Measurements from ENCODE around the gene GALR3. TPM values are rescaled to one million over a fixed set of nuclear protein-coding genes. Genes with fewer than 3 reads are reported as not detected.

The GALR3 gene
- total RNA-seq, 1 experiment from 2014 or later: not detected

DNA sequence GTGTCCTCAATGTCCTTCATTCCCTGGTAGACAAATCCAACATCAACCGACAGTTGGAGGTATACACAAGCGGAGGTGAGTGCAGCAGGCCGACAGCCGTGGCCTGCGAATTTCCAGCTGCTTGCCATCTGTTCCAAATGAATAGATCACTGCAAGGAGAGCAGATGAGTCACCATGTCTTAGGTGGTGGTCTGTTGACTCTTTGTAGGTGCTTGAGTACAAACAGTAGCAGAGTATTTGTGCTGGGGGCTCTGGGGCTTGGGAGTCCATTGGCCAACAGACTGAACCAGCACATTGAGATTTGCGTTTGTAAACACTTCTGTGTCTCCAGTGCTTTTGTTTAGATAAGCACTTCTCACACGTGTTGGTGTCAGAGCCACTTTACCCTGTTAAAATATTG is 47.1 kb downstream of the GALR3 start:
- DNase-seq (ENCODE audit: low spot score): no peak

Other genes starting within 250 kb of the GALR3 start
- gene LGALS2, start 243.3 kb upstream of the GALR3 start, total RNA-seq (2014; rRNA removed; shearing (Covaris generic)): not detected in 2 replicates
- gene GGA1, start 214.5 kb upstream of the GALR3 start, total RNA-seq (2014; rRNA removed; shearing (Covaris generic)): 8.2 and 31.3 TPM in 2 replicates
- 6.9 and 14.7 TPM in 2 replicates for gene SH3BP1, start 183.7 kb upstream of the GALR3 start, total RNA-seq (2014; rRNA removed; shearing (Covaris generic))
- 9.0 and 9.3 TPM in 2 replicates for gene PDXP, start 164.7 kb upstream of the GALR3 start, total RNA-seq (2014; rRNA removed; shearing (Covaris generic))
- gene LGALS1, start 147.7 kb upstream of the GALR3 start, total RNA-seq (2014; rRNA removed; shearing (Covaris generic)): 1,239 and 1,549 TPM in 2 replicates
- gene NOL12, start 137.0 kb upstream of the GALR3 start, total RNA-seq (2014; rRNA removed; shearing (Covaris generic)): 25.7 and 27.3 TPM in 2 replicates
- 18.3 and 21.9 TPM in 2 replicates for gene TRIOBP, start 126.3 kb upstream of the GALR3 start, total RNA-seq (2014; rRNA removed; shearing (Covaris generic))
- 11.5 and 14.3 TPM in 2 replicates for gene GCAT, start 15.4 kb upstream of the GALR3 start, total RNA-seq (2014; rRNA removed; shearing (Covaris generic))
- 18.3 and 19.5 TPM in 2 replicates for gene ANKRD54, start 21.0 kb downstream of the GALR3 start, total RNA-seq (2014; rRNA removed; shearing (Covaris generic))
- gene EIF3L, start 26.0 kb downstream of the GALR3 start, total RNA-seq (2014; rRNA removed; shearing (Covaris generic)): 478 and 514 TPM in 2 replicates
- gene MICALL1, start 82.9 kb downstream of the GALR3 start, total RNA-seq (2014; rRNA removed; shearing (Covaris generic)): 11.6 and 17.2 TPM in 2 replicates
- gene C22orf23, start 130.2 kb downstream of the GALR3 start, total RNA-seq (2014; rRNA removed; shearing (Covaris generic)): 0.41 and 1.1 TPM in 2 replicates
- 145 and 155 TPM in 2 replicates for gene POLR2F, start 130.3 kb downstream of the GALR3 start, total RNA-seq (2014; rRNA removed; shearing (Covaris generic))
- gene SOX10, start 161.2 kb downstream of the GALR3 start, total RNA-seq (2014; rRNA removed; shearing (Covaris generic)): not detected in 2 replicates
- 15.8 and 21.7 TPM in 2 replicates for gene PICK1, start 234.0 kb downstream of the GALR3 start, total RNA-seq (2014; rRNA removed; shearing (Covaris generic))